HG02623 (cell line): Measurements from ENCODE around the gene GDF15.
A peak's percentile ranks its signal among the peaks of the same experiment; 100 is the strongest.

Experiments used
- ATAC-seq: cut with Tn5 transposase; IDR thresholded peaks from one replicate; pipeline ENCODE4 v1.9.1; 2021; ENCODE audit warnings: moderate library complexity; ENCODE audit not compliant: unreplicated experiment

Gene GDF15

GRCh38 chr19:18428787-18429674 is 43.1 kb downstream of the GDF15 start:
- peak; percentile 62 for ATAC-seq

- ATAC-seq: no peak
Observed at GRCh38 chr19:18429717-18430416, 43.9 kb downstream of the GDF15 start.

GRCh38 chr19:18430417-18431144 is 44.6 kb downstream of the GDF15 start:
- ATAC-seq: no peak

GRCh38 chr19:18431351-18432197 is 45.6 kb downstream of the GDF15 start:
- no peak for ATAC-seq

GRCh38 chr19:18432275-18433014 is 46.5 kb downstream of the GDF15 start:
- no peak for ATAC-seq

- no peak for ATAC-seq
Observed at GRCh38 chr19:18433015-18433691, 47.2 kb downstream of the GDF15 start.

GRCh38 chr19:18433735-18434398 is 47.9 kb downstream of the GDF15 start:
- ATAC-seq: no peak

GRCh38 chr19:18434411-18435175 is 48.6 kb downstream of the GDF15 start:
- no peak for ATAC-seq

GRCh38 chr19:18435178-18435841 is 49.4 kb downstream of the GDF15 start:
- no peak for ATAC-seq

GRCh38 chr19:18435842-18436670 is 50.1 kb downstream of the GDF15 start:
- no peak for ATAC-seq

GRCh38 chr19:18436671-18437490 is 50.9 kb downstream of the GDF15 start:
- ATAC-seq: no peak

- no peak for ATAC-seq
Observed at GRCh38 chr19:18437491-18438330, 51.8 kb downstream of the GDF15 start, which contains the start of gene ISYNA1. TSS of gene ISYNA1 (minus strand) at chr19:18438133. CDS start at chr19:18437979, 154 bp downstream.

- no peak for ATAC-seq
Observed at GRCh38 chr19:18438331-18439024, 52.5 kb downstream of the GDF15 start.
